A549 (cell line): Measurements from ENCODE around the gene DSCAM. TPM values are rescaled to one million over a fixed set of nuclear protein-coding genes. Genes with fewer than 3 reads are reported as not detected.

Experiments used
- ATAC-seq, 2 experiments: fragments of 200-7000 bp in 1 of 2; fragments of >200 bp in 1 of 2; cut with Nextera tagmentation in 1 of 2; cut with Tn5 transposase in 1 of 2; 3 replicates each; pipeline versions ENCODE4 v1.8.0 to v1.9.1; 2018 to 2020; ENCODE audit warnings: mild to moderate bottlenecking in 1 of 2, moderate library complexity in 1 of 2
- CTCF ChIA-PET: fragments of 300-600 bp; sonication (Branson Sonifier 250); formaldehyde crosslinking; extraction: SDS; loops from one replicate; lab custom pipeline; 2021; ENCODE audit warnings: antibody characterized with exemption, inconsistent platforms; lab: Yijun Ruan, JAX
- POLR2A ChIA-PET: fragments of 350-600 bp; formaldehyde crosslinking; extraction: SDS; loops from one replicate; lab custom pipeline; 2021; ENCODE audit warnings: antibody characterized with exemption, inconsistent platforms; lab: Yijun Ruan, JAX
- DNase-seq, 2 experiments: peaks; one replicate each; pipeline versions ENCODE4 v3.0.0 to v3.0.0-alpha.2; 2011 to 2016; ENCODE audit warnings: low read depth in 1 of 2, low spot score in 1 of 2
- FAIRE-seq: peaks from 2 replicates; lab custom pipeline; 2011; peaks lifted over from hg19 to GRCh38; lab: Jason Lieb, UNC
- H3K27ac ChIP-seq, 2 experiments: fragments of >200 bp; sonication (Bioruptor Twin); formaldehyde crosslinking; 3 replicates each; pipeline ENCODE4 v1.5.1; 2016 to 2017
- H3K4me1 ChIP-seq: fragments of >200 bp; sonication (Bioruptor Twin); formaldehyde crosslinking; 3 replicates; pipeline ENCODE4 v1.6.1; 2016
- H3K4me2 ChIP-seq: fragments of >200 bp; sonication (Bioruptor Twin); formaldehyde crosslinking; 3 replicates; pipeline ENCODE4 v1.6.1; 2016
- H3K4me3 ChIP-seq: fragments of >200 bp; sonication (Bioruptor Twin); formaldehyde crosslinking; 3 replicates; pipeline ENCODE4 v1.5.1; 2016
- H3K9me3 ChIP-seq: fragments of >200 bp; sonication (Bioruptor Twin); formaldehyde crosslinking; 3 replicates; pipeline ENCODE4 v1.6.1; 2016
- ATOH8 ChIP-seq: fragments of 250-450 bp; sonication (Bioruptor Pico); IDR thresholded peaks from 2 replicates; pipeline ENCODE4 v1.5.0; 2020; ENCODE audit warnings: low read depth, mild to moderate bottlenecking, moderate library complexity
- CBX8 ChIP-seq: fragments of 200-600 bp; sonication (generic); IDR thresholded peaks from 2 replicates; pipeline ENCODE4 v1.6.1; 2016
- CHD2 ChIP-seq: fragments of 150-350 bp; IDR thresholded peaks from 2 replicates; pipeline ENCODE4 v1.6.1; 2014; ENCODE audit warnings: low read length; ENCODE audit not compliant: partially characterized antibody
- CHD4 ChIP-seq: fragments of 200-600 bp; sonication (generic); IDR thresholded peaks from 2 replicates; pipeline ENCODE4 v1.6.1; 2016; ENCODE audit warnings: antibody characterized with exemption, mild to moderate bottlenecking, borderline replicate concordance
- CTCF ChIP-seq: fragments of >200 bp; sonication (Bioruptor Twin); formaldehyde crosslinking; IDR thresholded peaks from 3 replicates; pipeline ENCODE4 v1.5.1; 2016
- EHF ChIP-seq: fragments of 250-450 bp; sonication (Bioruptor Pico); IDR thresholded peaks from 2 replicates; pipeline ENCODE4 v1.5.0; 2020; ENCODE audit warnings: mild to moderate bottlenecking
- EHMT2 ChIP-seq: fragments of 200-600 bp; sonication (generic); IDR thresholded peaks from 2 replicates; pipeline ENCODE4 v1.6.1; 2016; ENCODE audit warnings: antibody characterized with exemption, low read depth, mild to moderate bottlenecking, moderate library complexity
- ELK1 ChIP-seq: fragments of 150-350 bp; IDR thresholded peaks from 2 replicates; pipeline ENCODE4 v1.6.1; 2014; ENCODE audit warnings: low read depth, mild to moderate bottlenecking, low read length
- FOSB ChIP-seq: fragments of 250-450 bp; sonication (Bioruptor Pico); IDR thresholded peaks from 2 replicates; pipeline ENCODE4 v1.5.0; 2020; ENCODE audit warnings: mild to moderate bottlenecking, moderate library complexity
- FOSL2 ChIP-seq, 2 experiments: fragments of 450-650 bp in 1 of 2; fragments of >200 bp in 1 of 2; sonication (Bioruptor Twin) in 1 of 2; formaldehyde crosslinking; IDR thresholded peaks; 2 replicates each; pipeline versions ENCODE4 v1.5.0 to v1.6.1; 2016 to 2020; ENCODE audit warnings: mild to moderate bottlenecking in 1 of 2, moderate library complexity in 1 of 2
- HDAC2 ChIP-seq: fragments of 200-600 bp; sonication (generic); IDR thresholded peaks from 2 replicates; pipeline ENCODE4 v1.6.1; 2016
- HES2 ChIP-seq: fragments of >200 bp; sonication (Bioruptor Twin); formaldehyde crosslinking; IDR thresholded peaks from 2 replicates; pipeline ENCODE4 v1.6.1; 2016
- HEYL ChIP-seq: fragments of 250-450 bp; sonication (Bioruptor Pico); IDR thresholded peaks from 2 replicates; pipeline ENCODE4 v1.8.0; 2021; ENCODE audit warnings: mild to moderate bottlenecking, moderate library complexity
- HMGXB4 ChIP-seq: fragments of 250-450 bp; sonication (Bioruptor Pico); IDR thresholded peaks from 2 replicates; pipeline ENCODE4 v1.5.0; 2021; ENCODE audit warnings: mild to moderate bottlenecking, moderate library complexity, borderline replicate concordance
- HOXA7 ChIP-seq: fragments of 250-450 bp; sonication (Bioruptor Pico); IDR thresholded peaks from 2 replicates; pipeline ENCODE4 v1.5.0; 2020; ENCODE audit warnings: mild to moderate bottlenecking, moderate library complexity
- HOXB13 ChIP-seq: fragments of 250-450 bp; sonication (Bioruptor Pico); IDR thresholded peaks from 2 replicates; pipeline ENCODE4 v1.5.0; 2020; ENCODE audit warnings: low read depth, mild to moderate bottlenecking, moderate library complexity
- HOXB5 ChIP-seq: fragments of 250-450 bp; sonication (Bioruptor Pico); IDR thresholded peaks from 2 replicates; pipeline ENCODE4 v1.5.0; 2020; ENCODE audit warnings: mild to moderate bottlenecking, moderate library complexity
- JUN ChIP-seq, 2 experiments: fragments of >200 bp; sonication (Bioruptor Twin); formaldehyde crosslinking; IDR thresholded peaks; 2 replicates in 1 of 2; 3 replicates in 1 of 2; pipeline ENCODE4 v1.6.1; 2016 to 2017
- KDM1A ChIP-seq: fragments of 200-600 bp; sonication (generic); IDR thresholded peaks from 2 replicates; pipeline ENCODE4 v1.6.1; 2016; ENCODE audit warnings: low read depth, mild to moderate bottlenecking
- MAFK ChIP-seq: fragments of 450-650 bp; IDR thresholded peaks from 2 replicates; pipeline ENCODE4 v1.6.1; 2014; ENCODE audit not compliant: partially characterized antibody
- MAZ ChIP-seq: fragments of 150-350 bp; IDR thresholded peaks from 2 replicates; pipeline ENCODE4 v1.6.1; 2014; ENCODE audit warnings: antibody characterized with exemption, low read depth, low read length, borderline replicate concordance
- MYC ChIP-seq: IDR thresholded peaks from 2 replicates; pipeline ENCODE4 v1.6.1; 2012; ENCODE audit warnings: mild to moderate bottlenecking, inconsistent platforms, low read length, improper control_type of control experiment, borderline replicate concordance
- NPAS2 ChIP-seq: fragments of 250-450 bp; sonication (Bioruptor Pico); IDR thresholded peaks from 2 replicates; pipeline ENCODE4 v1.8.0; 2022; ENCODE audit warnings: mild to moderate bottlenecking, moderate library complexity, borderline replicate concordance
- NR3C1 ChIP-seq: fragments of >200 bp; sonication (Bioruptor Twin); formaldehyde crosslinking; IDR thresholded peaks from 3 replicates; pipeline ENCODE4 v1.6.1; 2017
- PBX3 ChIP-seq: IDR thresholded peaks from 2 replicates; pipeline ENCODE4 v1.6.1; 2012
- PHF8 ChIP-seq: fragments of 200-600 bp; sonication (generic); IDR thresholded peaks from 2 replicates; pipeline ENCODE4 v1.6.1; 2016; ENCODE audit warnings: low read depth, mild to moderate bottlenecking, antibody characterized with exemption, moderate library complexity, borderline replicate concordance
- RCOR1 ChIP-seq: fragments of 150-350 bp; IDR thresholded peaks from 2 replicates; pipeline ENCODE4 v1.6.1; 2014; ENCODE audit warnings: antibody characterized with exemption, low read length, low read depth
- RFX5 ChIP-seq: fragments of 450-650 bp; IDR thresholded peaks from 2 replicates; pipeline ENCODE4 v1.7.1; 2014; ENCODE audit warnings: antibody characterized with exemption, mild to moderate bottlenecking, moderate library complexity
- RNF2 ChIP-seq: fragments of 200-600 bp; sonication (generic); IDR thresholded peaks from 2 replicates; pipeline ENCODE4 v1.6.1; 2016; ENCODE audit warnings: low read depth, mild to moderate bottlenecking, antibody characterized with exemption, moderate library complexity, borderline replicate concordance
- SMC3 ChIP-seq: fragments of >200 bp; sonication (Bioruptor Twin); formaldehyde crosslinking; IDR thresholded peaks from 3 replicates; pipeline ENCODE4 v1.6.1; 2018; ENCODE audit warnings: inconsistent platforms
- ZFP36 ChIP-seq: fragments of 450-650 bp; IDR thresholded peaks from 2 replicates; pipeline ENCODE4 v1.6.1; 2014; ENCODE audit warnings: borderline replicate concordance; ENCODE audit not compliant: partially characterized antibody
- ZNF302 ChIP-seq: fragments of 250-450 bp; sonication (Bioruptor Pico); IDR thresholded peaks from 2 replicates; pipeline ENCODE4 v1.9.0; 2021; ENCODE audit warnings: inconsistent platforms, mild to moderate bottlenecking, moderate library complexity
- WGBS: methylation state at CpG from one replicate; pipeline ENCODE4 v1.1.6; 2017; ENCODE audit errors: missing lambda C conversion rate; 5-methylcytosine and 5-hydroxymethylcytosine counted together
- polyA plus RNA-seq, 4 experiments: library from polyadenylated mRNA; depleted of rRNA in 3 of 4; stranded (reverse); fragments of >200 nt; fragmentation: RNase III in 1 of 4; extraction: RNeasy Plus Mini Kit Qiagen cat#74134 plus additional on column Dnase treatment in 1 of 4; gene quantifications; 2 replicates in 3 of 4; 3 replicates in 1 of 4; pipeline ENCODE4 v1.2.3, GENCODE V29; 2011 to 2017

The DSCAM gene
- polyA plus RNA-seq, 2 of the 4 experiments (the other 2 are of a cell fraction) = not detected

- no peaks in the 10 kb centered on the region for H3K4me1 ChIP-seq
- no peak for TF ChIP-seq CHD4
- TF ChIP-seq CHD2 = no peak
- TF ChIP-seq CTCF = no peak
- no peak for TF ChIP-seq ZFP36
- no peak for TF ChIP-seq RCOR1
- no peak for TF ChIP-seq CBX8
- TF ChIP-seq NR3C1 = no peak
- no peak for TF ChIP-seq RNF2
- TF ChIP-seq HDAC2 = no peak
- no peak for TF ChIP-seq FOSL2 (IDR thresholded peaks at IDR 0.05)
- no peak for TF ChIP-seq FOSL2 (CRISPR knock-in tag; IDR thresholded peaks at IDR 0.05)
- TF ChIP-seq ELK1 = no peak
- no peak for TF ChIP-seq KDM1A
- no peak for TF ChIP-seq HMGXB4 (CRISPR knock-in tag)
- TF ChIP-seq PHF8 = no peak
- TF ChIP-seq HES2 = no peak
- TF ChIP-seq HOXA7 (CRISPR knock-in tag) = no peak
- TF ChIP-seq SMC3 = no peak
- TF ChIP-seq HEYL (CRISPR knock-in tag) = no peak
- TF ChIP-seq FOSB (CRISPR knock-in tag) = no peak
- FAIRE-seq = no peak
- WGBS = 64% methylated on average over 6 of the region's 6 CpGs
- POLR2A ChIA-PET = no interaction called here
- no peak overlapping the region for H3K4me2 ChIP-seq
- no peak overlapping the region for H3K27ac ChIP-seq
- H3K4me3 ChIP-seq = no peak overlapping the region
- CTCF ChIA-PET = no interaction called here
- ATAC-seq = no peak
- no peaks in the 10 kb centered on the region for H3K9me3 ChIP-seq
- DNase-seq = no peak
Observed at GRCh38 chr21:40177979-40178378, 669.0 kb downstream of the DSCAM start.

- ATAC-seq (no peak), FAIRE-seq (no peak), DNase-seq (no peak)
- Histone ChIP-seq H3K27ac (no peak overlapping the region), H3K9me3 (no peaks in the 10 kb centered on the region), H3K4me2 (no peak overlapping the region), H3K4me1 (no peaks in the 10 kb centered on the region), H3K4me3 (no peak overlapping the region)
- TF ChIP-seq EHMT2 (no peak), NPAS2 (no peak), RFX5 (no peak), EHF (CRISPR knock-in tag) (no peak), MYC (no peak), MAFK (no peak), PBX3 (no peak), MAZ (no peak), ZFP36 (no peak), ATOH8 (CRISPR knock-in tag) (no peak), HES2 (no peak), HOXB5 (CRISPR knock-in tag) (no peak), CHD2 (no peak), ZNF302 (CRISPR knock-in tag) (no peak), RCOR1 (no peak), JUN (IDR thresholded peaks at IDR 0.05) (no peak), HOXB13 (CRISPR knock-in tag) (no peak), FOSB (CRISPR knock-in tag) (no peak)
- 3% methylated on average over 5 of the region's 5 CpGs for WGBS
- CTCF ChIA-PET = no interaction called here
- POLR2A ChIA-PET = no interaction called here
Observed at GRCh38 chr21:40176724-40177123, 670.2 kb downstream of the DSCAM start.
